IPS DF 4.7 (cell line): ENCODE data around the gene PLCD1.

Experiments
- DNase-seq: peaks from one replicate; pipeline ENCODE4 v3.0.0-alpha.2; 2013; ENCODE audit warnings: low spot score; ENCODE audit errors: extremely low read depth

PLCD1 gene

GRCh38 chr3:38017445-38018295 is 11.8 kb downstream of the PLCD1 start:
- DNase-seq, result no peak

GRCh38 chr3:38016847-38017444 is 12.5 kb downstream of the PLCD1 start:
- no peak for DNase-seq

GRCh38 chr3:38016410-38016809 is 13.0 kb downstream of the PLCD1 start:
- no peak for DNase-seq

- no peak for DNase-seq
These were observed 13.5 kb downstream of the PLCD1 start for GRCh38 chr3:38015984-38016383.

GRCh38 chr3:38015485-38015884 is 14.0 kb downstream of the PLCD1 start:
- no peak for DNase-seq

- DNase-seq, result no peak
These were observed 18.3 kb downstream of the PLCD1 start for GRCh38 chr3:38011111-38011510.

GRCh38 chr3:38009807-38010591 is 19.4 kb downstream of the PLCD1 start:
- DNase-seq, result no peak

- no peak for DNase-seq
These were observed 20.4 kb downstream of the PLCD1 start for GRCh38 chr3:38008971-38009580.

- DNase-seq, result no peak
These were observed 21.2 kb downstream of the PLCD1 start for GRCh38 chr3:38008191-38008701.

- DNase-seq, result no peak
These were observed 21.7 kb downstream of the PLCD1 start for GRCh38 chr3:38007754-38008090.

- DNase-seq, result no peak
These were observed 22.9 kb downstream of the PLCD1 start for GRCh38 chr3:38006445-38006995.

GRCh38 chr3:38006031-38006430 is 23.4 kb downstream of the PLCD1 start:
- no peak for DNase-seq

GRCh38 chr3:38005076-38006020 is 24.1 kb downstream of the PLCD1 start:
- DNase-seq, result no peak

GRCh38 chr3:38004415-38005075 is 24.9 kb downstream of the PLCD1 start:
- no peak for DNase-seq

- DNase-seq, result no peak
These were observed 25.5 kb downstream of the PLCD1 start for GRCh38 chr3:38003817-38004414.

- peak; percentile 46 for DNase-seq
These were observed 26.0 kb downstream of the PLCD1 start for GRCh38 chr3:38003371-38003816.

- DNase-seq, result no peak
These were observed 26.5 kb downstream of the PLCD1 start for GRCh38 chr3:38002940-38003339.

GRCh38 chr3:38002291-38002876 is 27.1 kb downstream of the PLCD1 start:
- DNase-seq, result no peak
